ENCODE results near the gene SPAG6. TPM values are rescaled to one million over a fixed set of nuclear protein-coding genes. Genes with fewer than 3 reads are reported as not detected.
"Not testable (repeated sequence)": the region's sequence is repeated elsewhere in the genome, so short reads cannot be mapped to it uniquely, and the experiment has no call there.

Gene SPAG6
- 3.2 TPM for total RNA-seq

- peak in 2 of 3 donors; percentile 82 to 88 for DNase-seq (ENCODE audit: low read depth in 2 of 3, low spot score in 2 of 3)
Observed at GRCh38 chr10:22345301-22346095, at the start of gene SPAG6. SPAG6 (plus strand) TSS chr10:22345496; CDS start chr10:22345612, 116 bp downstream.

GRCh38 chr10:22301193-22301592 is 44.1 kb upstream of the SPAG6 start:
- no peak for DNase-seq (ENCODE audit: low read depth in 2 of 3, low spot score in 2 of 3)

- no peak for DNase-seq (ENCODE audit: low read depth in 2 of 3, low spot score in 2 of 3)
Observed at GRCh38 chr10:22303461-22303860, 41.8 kb upstream of the SPAG6 start.

- no peak for DNase-seq (ENCODE audit: low read depth in 2 of 3, low spot score in 2 of 3)
Observed at GRCh38 chr10:22305721-22306120, 39.6 kb upstream of the SPAG6 start.

DNA sequence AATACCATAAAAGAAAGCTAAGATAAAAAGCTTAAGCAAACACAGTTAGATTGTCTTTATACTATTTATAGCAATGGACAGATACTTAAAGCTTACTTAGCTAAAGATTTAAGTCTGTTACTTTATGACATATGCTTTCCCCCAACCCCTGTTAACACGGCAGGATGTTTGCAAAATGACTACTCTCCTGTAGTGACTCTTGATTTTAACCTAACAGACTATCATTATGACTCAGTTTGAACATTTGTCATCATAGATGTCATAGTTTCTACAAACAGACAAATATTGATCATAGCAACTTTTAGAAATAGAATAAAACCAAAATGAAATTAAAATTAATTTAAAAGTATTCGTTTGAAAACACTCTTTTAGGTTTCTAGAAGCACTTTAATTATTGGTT is 36.9 kb upstream of the SPAG6 start:
- no peak for DNase-seq (ENCODE audit: low read depth in 2 of 3, low spot score in 2 of 3)

DNA sequence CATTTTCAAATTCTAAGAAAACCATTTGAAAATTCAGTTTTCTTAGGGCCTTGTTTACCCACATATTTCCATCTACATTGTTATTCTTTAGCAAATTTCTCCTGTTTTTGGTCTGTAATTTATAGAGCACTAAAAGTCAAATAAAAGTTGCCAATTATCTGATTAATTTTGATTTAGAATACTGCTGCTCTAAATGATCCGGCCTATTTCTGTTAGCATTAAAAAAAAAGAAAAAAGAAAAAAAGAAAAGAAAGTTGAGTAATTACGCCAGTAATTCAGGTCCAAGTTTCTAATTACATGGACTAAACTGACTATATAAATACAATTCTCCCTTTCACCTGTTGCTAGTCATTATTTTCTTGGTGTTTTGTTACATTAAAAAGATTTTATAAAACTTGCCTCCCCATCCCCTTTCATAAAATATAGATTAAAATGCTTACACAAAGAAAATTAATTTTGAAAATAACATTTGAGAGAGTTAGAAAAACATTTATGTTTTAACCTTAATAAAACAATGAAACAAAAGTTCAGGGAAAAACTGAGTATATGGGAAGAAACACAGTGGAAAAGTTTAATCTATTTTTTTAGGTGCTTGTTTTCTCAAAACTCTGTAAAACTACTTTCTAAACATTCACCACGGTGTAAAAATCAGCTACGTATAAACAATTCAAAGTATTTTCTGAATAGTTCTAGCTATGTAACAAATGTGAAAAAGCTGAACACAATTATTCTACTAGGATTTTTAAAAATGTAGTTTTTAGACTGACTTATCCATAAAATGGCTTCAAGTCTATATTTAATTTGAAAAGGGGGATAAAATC is 35.9 kb upstream of the SPAG6 start:
- DNase-seq (ENCODE audit: low read depth in 2 of 3, low spot score in 2 of 3), result no peak

DNA sequence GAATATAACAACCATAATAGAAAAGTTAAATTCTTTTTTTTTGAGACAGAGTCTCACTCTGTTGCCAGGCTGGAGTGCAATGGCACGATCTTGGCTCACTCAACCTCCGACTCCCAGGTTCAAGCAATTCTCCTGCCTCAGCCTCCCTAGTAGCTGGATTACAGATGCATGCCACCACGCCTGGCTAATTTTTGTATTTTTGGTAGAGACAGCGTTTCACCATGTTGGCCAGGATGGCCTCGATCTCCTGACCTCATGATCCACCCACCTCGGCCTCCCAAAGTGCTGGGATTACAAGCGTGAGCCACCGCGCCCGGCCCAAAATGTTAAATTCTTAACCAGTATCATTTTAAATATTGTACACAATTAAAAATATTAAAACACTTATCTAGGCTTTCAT is 35.3 kb upstream of the SPAG6 start:
- DNase-seq (ENCODE audit: low read depth in 2 of 3, low spot score in 2 of 3), result not testable (repeated sequence)

DNA sequence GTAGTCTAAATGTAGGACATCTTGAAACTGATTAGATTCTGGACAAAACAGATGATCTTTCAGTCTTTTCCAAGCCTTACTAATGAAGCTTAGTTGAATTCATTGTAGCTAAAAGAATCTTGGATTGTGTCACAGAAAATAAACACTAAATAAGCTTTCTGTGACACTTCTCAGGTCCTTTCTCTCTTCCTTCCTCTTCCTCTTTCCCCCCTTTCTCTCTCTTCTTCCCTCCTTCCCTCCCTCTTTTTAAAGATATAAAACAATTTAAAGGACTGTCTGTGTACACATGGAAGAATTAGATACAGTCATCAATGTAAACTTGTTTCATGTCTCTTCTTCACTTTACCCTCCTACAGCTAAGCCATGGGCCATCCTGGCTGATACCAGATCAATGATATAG is 34.4 kb upstream of the SPAG6 start:
- DNase-seq (ENCODE audit: low read depth in 2 of 3, low spot score in 2 of 3), result no peak

GRCh38 chr10:22314852-22315251 is 30.4 kb upstream of the SPAG6 start:
- no peak for DNase-seq (ENCODE audit: low read depth in 2 of 3, low spot score in 2 of 3)

GRCh38 chr10:22315455-22316285 is 29.6 kb upstream of the SPAG6 start:
- no peak for DNase-seq (ENCODE audit: low read depth in 2 of 3, low spot score in 2 of 3)

DNA sequence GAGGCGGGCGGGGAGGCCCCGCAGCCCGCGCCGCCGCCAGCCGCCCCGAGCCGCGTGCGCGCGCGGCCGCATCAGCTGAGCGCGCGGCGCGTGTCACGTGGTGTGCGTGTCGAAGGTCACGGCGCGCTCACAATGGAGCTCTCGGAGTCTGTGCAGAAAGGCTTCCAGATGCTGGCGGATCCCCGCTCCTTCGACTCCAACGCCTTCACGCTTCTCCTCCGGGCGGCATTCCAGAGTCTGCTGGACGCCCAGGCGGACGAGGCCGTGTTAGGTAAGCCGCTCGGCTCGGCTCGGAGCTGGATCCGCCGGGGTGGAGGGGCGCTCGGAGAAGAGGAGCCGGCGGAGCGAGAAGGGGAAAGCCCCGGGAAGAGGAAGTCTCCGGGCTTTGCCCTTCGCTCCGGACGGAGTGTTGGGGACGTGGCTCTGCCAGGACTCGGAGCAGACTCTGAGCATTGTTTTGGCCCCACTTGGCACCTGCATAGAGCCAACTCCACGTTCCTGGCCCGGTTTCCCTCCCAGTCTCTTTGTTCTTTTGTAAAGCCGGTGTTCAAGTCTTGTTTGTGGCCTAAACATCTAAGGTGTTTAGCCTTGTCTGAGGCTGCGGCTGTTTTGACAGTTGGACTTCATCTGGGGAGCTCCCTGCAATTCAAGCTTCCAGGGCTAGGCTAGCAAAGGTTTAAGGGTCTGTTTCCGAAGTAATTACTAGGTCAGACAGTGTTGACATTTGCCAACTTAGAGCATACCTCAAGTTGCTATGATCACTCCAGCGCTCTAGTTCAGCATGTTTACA is 28.8 kb upstream of the SPAG6 start, which contains the start of gene COMMD3:
COMMD3 (plus strand) TSS at position 103 of the 790 bp plus-strand sequence; CDS start at position 133, 30 bp downstream.
- peak in 2 of 3 donors; percentile 85 to 87 for DNase-seq (ENCODE audit: low read depth in 2 of 3, low spot score in 2 of 3)

DNA sequence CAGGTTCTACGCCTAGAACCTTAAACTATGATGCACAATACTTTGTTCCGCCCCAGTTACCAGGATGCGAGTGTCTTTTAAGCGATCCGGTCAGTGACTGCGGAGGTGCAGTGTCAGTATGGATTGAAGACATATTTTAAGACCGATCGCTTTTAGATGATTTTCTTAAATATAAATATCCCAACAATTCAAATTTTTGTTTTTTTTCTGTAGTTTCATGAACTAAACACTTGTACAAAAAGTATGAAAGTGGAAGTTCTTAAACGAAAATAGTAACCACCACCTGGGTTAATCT is 28.3 kb upstream of the SPAG6 start:
- no peak for DNase-seq (ENCODE audit: low read depth in 2 of 3, low spot score in 2 of 3)

DNA sequence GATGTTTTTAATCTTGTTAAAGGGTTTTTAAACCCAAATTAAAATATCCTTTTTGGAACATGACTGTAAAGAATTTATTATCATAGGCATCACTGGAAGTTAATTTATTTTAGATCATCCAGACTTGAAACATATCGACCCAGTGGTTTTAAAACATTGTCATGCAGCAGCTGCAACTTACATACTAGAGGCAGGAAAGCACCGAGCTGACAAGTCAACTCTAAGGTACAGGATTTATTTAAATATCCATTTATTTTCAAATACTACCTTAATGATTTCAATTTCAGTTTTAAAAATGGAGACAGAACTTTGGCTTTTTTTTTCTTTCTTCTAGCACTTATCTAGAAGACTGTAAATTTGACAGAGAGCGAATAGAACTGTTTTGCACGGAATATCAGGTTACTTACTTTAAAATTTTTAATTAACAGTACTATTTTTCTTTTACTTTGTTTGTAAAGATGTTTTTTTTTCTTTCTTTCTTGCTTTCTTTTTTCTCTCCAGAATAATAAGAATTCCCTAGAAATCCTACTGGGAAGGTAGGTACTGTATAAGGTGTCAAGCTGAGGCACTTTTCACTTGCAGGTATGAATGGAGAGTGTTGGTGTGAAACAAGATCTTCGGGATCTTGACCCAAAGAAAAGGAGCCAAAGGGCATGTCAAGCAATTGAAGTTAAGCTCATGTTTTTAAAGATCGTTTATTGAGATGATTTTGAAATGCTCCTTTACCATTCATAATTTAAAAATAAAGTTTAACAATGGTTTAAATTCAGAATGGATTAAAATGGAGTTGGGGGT is 27.3 kb upstream of the SPAG6 start:
- no peak for DNase-seq (ENCODE audit: low read depth in 2 of 3, low spot score in 2 of 3)

GRCh38 chr10:22318772-22319171 is 26.5 kb upstream of the SPAG6 start:
- no peak for DNase-seq (ENCODE audit: low read depth in 2 of 3, low spot score in 2 of 3)

DNA sequence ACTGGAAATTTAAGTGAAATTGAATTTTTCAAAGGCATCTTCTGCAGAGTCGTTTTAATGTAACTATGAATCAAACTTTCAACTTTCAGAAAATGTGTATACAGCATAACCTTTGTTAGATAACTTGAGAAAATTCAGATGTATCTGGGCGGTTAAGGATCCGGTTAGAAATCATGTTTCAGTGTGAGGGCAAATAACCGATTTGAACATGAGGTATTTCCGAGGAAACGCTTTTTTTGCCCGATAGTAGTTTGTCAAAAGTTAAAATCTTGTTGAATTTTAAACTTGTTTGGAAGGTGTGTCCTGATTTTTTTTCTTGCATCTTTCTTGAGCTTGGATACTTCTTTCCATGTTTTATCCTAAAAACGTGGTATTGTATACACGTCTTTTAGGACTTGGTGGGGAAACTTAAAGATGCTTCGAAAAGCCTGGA is 25.7 kb upstream of the SPAG6 start:
- DNase-seq (ENCODE audit: low read depth in 2 of 3, low spot score in 2 of 3), result no peak

- peak in 1 of 3 donors; percentile 40 for DNase-seq (ENCODE audit: low read depth in 2 of 3, low spot score in 2 of 3)
Observed at GRCh38 chr10:22319980-22320558, 25.2 kb upstream of the SPAG6 start.

- DNase-seq (ENCODE audit: low read depth in 2 of 3, low spot score in 2 of 3), result peak in 2 of 3 donors; percentile 78 to 86
Observed at GRCh38 chr10:22320591-22321155, 24.6 kb upstream of the SPAG6 start, which contains the start of gene BMI1. BMI1 (plus strand) TSS chr10:22321099; CDS start chr10:22326450, 5,351 bp downstream.

- peak in 1 of 3 donors; percentile 69 for DNase-seq (ENCODE audit: low read depth in 2 of 3, low spot score in 2 of 3)
Observed at GRCh38 chr10:22321156-22321923, 24.0 kb upstream of the SPAG6 start.
